GM19438 (cell line): Measurements from ENCODE around the gene FBN1.

ENCODE experiments used
- ATAC-seq: cut with Tn5 transposase; IDR thresholded peaks from one replicate; pipeline ENCODE4 v1.9.1; 2021; ENCODE audit warnings: low read depth; ENCODE audit not compliant: unreplicated experiment

The FBN1 gene

DNA sequence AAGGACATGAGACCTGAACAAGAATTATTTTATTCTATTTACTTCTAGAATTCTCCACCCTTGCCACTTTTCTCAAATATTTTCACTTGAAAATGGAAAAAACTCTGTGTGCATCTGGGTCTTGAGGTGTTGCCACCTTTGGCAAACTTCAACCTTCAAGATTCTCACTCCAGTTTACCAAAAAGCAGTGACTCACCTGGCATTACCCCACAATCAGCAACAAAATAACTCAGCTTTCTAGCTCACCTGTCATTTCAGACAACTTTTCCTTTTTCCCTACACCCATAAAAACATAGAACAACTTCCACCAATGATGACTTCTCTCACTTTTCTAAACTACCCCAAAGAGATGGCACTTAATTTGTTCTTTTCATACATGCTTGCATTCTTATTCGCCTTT is 198.5 kb downstream of the FBN1 start:
- no peak for ATAC-seq

DNA sequence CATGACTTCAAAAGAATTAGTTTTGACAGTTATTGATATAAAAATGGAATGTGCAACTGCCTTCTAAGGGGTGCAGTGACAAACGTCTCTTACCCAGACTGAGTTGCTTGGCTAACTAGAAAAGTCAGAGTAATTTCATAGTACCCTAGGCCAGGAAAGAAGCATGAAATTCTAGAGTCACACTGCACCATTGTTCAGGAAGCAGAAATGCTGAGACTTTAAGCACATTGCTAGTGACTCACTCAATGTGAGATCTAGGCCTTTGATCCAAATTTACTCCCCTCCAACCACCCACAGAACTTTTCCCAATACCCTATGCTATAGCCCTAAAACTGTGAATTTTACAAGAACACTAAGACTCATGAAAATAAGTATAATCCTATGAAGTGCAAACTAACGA is 203.5 kb downstream of the FBN1 start:
- ATAC-seq: no peak

DNA sequence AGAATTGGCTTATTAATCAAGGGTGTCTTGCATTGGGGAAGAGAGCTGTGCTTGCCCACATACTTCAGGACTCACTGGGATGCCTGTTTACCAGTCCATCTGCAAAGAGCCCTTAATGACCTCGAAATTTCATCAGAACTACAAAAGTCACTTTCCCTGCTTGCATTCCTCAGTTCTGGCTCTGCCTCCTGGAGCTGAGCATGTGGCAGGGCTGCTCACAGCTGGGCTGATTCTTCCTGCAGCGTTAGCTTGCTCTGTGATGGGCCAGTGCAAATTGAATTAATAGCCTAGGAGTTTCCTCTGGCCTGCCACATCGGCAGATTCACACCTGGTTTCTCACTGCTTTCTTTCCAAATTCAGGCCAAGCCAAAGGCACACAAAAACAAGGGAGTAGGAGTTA is 205.4 kb downstream of the FBN1 start:
- ATAC-seq: no peak

DNA sequence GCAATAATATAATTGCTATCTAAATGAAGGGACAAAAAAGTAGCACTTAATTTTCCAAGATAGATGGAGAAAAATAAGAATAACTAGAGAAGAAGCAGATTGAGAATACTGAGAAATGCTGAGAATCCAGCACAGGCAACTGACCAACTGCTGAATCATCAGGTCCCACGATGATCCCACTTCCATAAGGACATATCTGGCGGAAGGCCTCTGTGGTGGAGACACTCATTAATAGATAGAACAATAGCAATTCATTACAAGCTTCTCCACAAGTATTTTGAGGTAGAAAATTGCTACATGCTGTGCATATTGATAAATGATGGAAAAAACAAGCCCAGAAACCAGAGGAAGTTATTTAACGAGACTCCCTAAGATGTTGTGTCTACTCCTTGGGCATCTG is 208.3 kb downstream of the FBN1 start:
- no peak for ATAC-seq

DNA sequence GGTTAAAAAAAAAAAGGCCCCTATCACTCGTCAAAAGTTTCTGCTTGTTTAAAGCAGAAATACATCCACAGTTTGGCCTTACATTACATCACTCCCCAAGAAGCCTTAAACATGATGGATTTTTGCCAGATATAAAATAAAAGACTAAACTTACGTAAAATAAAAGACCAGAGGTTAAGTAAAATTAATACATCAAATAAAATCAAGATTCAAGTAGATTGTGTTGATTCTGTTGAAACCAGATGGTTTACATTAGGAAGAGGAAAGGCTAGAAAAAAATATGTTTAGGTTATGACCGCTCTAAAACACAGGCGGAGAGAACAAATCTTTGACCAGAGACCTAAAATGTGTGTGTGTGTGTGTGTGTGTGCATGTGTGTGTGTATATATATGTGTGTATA is 210.2 kb downstream of the FBN1 start:
- no peak for ATAC-seq

DNA sequence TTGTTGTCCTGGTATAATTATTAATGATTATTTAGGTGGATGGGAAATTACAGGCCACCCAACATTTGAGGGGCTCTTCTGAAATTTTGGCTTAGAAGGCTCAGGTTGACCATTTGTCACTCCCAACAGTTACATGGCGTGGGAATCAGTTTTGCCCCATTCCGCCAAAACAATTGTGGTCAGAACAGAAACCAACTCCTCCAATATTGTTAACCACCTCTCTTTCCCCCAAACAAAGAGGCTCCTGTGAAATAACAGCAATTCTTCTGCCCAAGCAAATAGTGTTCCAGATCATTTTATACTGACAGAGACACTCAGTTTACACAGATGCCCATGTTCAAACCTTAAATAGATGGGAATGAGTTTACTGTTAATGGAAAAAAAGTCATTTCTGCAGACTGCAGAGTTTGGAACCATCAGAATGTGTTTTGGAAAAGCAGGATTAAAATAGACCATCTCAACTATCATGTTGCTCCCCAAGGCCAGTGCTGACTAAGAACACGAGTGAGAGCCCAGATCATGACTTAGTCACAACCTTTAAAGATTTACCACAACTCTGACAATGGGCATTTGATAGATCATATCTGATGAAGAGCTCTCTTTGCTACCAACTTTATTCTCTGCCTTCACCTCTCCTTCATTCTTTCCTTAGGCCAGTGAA is 212.2 kb downstream of the FBN1 start:
- no peak for ATAC-seq

DNA sequence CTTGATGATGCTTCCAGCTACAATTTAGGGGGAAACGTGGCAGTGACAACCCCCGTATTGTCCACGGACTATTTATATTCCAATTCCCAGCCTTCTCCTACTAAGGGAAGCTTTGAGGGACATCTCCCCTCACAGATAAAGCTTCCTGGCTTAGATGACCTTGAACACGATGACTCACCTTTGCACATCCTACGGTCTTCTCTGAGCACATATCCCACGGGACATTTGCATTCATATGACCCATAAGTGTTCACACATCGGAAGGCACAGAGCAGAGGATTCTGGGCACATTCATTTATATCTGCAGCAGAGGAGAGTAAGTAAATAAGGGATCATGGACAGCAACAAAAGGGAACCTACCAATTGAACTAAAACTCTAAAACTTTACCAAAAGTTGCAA is 212.8 kb downstream of the FBN1 start:
- no peak for ATAC-seq

DNA sequence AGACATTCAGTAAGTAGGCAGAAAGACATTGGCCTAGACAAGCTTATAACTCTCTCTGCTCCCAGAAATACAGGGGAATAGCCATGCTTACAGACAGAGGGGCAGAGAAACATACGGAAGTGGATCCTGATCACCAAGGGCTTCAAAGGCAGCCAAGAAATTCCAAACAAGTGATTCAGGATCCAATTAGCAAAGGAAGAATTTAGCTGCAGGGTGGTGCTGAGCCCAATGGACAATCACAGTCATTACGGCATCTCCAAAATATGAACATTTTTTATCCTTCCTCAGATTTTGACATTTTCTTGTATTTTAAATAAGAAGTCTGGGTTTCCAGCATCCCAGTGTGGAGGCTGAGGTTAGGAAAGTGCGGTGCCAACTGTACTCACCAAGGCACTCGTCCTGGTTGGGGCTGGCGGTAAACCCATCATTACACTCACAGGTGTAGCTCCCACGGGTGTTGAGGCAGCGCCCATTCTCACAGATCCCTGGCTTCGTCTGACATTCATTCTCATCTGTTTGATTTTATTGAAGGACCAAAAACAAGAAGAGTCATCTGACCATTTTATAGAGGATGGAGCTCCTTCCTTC is 217.5 kb downstream of the FBN1 start:
- no peak for ATAC-seq

DNA sequence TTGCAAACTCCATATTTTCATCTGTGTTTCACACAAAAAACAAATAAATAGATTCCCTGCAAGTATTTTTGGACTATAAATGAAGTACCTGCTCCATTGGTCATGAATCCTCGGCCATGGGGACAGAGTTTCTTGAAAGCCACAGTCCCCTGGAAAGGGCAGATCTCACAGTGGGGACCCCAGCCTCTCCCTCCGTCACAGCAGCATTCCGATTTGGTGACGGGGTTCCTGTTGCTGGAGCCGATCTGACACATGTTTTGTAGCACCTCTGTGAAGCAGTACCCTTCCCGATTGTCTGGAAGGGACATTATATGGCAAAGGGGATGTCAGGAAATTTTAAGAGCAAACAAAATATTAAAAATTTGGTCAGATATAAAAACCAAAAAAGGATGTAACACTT is 218.0 kb downstream of the FBN1 start:
- ATAC-seq: no peak

DNA sequence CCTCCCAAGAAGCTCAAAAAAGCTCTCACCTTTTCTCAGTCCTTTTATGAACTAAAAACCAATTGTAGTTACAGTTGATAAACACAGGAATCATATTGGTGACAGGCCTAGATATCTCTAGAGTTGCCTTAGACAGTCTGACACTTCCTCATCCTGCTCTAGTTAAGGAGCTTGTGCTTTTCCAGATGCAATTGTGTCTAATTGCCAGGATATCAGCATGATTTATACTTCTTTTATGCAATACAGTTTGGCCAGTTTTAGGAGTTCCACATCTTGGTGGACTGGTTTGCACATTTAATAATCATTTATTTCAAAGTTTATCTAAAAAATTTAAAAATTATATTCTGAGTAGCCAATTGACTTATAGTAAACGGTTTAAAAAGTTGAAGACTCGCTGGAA is 218.6 kb downstream of the FBN1 start:
- no peak for ATAC-seq

DNA sequence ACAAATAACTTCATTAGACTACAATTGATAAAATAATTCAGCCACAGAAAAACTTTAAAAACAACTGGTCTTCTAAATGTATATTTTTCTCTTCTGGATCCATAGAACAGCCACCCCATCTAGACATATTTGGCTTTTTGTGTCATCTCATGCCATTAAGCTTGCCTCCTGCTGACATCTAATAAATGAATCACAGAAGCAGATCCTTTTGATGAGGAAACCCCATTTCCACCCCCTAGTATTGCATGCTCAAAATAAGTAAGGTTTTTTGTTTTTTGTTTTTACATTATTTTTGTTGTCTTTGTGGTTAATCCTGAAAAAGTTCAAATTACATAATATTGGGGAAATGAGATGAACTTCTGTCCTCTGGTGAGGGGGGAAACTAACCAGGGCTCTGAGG is 219.5 kb downstream of the FBN1 start:
- no peak for ATAC-seq

DNA sequence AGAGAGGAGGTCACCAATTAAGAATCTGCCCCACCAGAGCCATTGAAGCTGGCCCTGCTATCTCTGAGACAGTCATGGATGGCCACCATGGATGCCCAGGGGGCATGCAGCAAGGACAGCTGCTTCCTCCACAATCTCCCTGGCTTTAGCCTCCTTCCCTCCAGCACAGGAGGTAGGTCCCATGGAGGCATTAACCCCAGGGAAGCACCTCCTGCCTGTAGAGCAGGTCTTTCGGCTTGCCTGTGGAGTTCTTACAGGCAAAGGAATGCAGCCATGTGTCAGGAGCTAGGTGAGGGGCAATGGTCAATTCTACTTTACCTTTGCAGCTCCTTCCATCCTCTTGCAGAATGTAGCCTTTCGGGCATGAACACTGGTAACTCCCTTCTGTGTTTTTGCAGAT is 220.5 kb downstream of the FBN1 start:
- no peak for ATAC-seq

DNA sequence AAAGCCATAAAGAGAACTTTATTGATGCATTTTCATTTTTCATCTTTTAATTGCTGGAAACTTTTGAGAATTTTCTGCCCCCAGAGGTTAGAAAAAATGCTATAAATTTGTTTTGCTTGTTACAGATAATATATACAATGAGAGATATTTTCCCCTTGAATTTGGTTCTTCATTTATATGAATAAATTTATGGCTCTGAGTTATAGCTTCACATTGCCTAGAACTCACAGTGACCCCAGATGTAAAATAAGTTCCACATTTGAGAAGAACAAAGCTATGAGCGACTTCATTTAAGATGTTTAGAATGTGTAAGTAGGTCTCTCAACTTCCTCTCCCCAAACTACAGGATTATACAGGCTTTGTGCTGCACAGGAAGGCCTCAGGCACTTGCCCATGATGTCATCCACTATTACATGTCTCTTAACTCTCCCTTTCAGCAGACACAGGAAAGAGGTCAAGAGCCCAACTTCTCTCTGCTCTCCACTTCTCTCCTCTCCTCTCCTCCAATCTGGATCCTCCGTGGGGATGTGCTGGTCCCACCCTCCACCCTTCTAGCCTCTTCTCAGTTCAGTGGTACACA is 221.5 kb downstream of the FBN1 start:
- ATAC-seq: no peak

DNA sequence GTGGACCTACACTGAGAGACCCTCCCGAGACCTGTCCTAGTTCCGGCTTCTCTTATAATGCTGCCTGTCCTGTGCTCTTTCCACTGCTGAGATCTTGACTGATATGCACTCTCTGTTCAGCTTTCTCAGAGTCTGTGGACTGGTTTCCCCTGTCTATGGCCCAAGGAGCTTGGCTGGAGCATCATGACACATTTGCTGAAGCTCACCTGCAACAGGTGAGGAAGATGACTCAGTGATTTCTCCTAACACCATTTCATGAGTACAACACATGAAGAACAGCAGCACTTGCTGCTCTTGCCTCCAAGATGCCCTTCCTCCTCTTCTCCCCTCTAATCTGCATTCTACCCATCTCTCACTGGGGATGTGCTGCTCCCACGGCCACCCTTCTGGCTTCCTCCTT is 222.2 kb downstream of the FBN1 start:
- ATAC-seq: no peak

DNA sequence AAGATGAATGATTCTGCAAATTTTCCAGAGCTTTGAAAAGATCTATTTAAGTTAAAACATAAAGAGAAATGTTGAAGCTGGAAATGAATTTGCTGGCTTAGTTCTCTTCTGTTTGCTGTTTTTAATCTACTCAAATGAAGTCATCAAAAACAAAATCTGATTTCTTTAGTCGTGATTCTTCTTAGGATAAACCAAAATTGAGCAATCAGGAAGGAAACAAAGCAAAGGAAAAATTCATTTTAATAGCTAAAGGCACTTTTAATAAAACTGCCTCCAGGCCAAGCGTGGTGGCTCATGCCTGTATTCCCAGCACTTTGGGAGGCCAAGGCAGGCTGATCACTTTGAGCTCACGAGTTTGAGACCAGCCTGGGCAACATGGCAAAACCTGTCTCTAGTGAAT is 223.1 kb downstream of the FBN1 start:
- ATAC-seq: no peak

DNA sequence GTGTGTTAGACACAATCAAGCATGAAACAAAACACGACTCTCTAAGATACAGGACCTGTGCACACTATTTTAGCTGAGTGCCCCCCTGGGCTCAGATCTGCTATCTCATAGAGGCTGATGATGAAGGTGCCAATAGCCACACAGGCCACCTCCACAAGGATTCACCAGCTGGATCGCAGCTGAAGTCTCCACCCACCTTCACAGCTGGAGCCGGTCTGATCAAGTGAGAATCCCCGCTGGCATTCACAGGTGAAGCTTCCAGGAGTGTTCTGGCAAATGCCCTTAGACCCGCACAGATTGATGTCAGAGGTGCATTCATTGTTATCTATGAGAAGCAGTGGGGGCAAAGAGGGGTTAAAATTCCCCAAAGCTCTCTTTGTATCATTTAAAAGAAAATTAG is 224.1 kb downstream of the FBN1 start:
- ATAC-seq: no peak

DNA sequence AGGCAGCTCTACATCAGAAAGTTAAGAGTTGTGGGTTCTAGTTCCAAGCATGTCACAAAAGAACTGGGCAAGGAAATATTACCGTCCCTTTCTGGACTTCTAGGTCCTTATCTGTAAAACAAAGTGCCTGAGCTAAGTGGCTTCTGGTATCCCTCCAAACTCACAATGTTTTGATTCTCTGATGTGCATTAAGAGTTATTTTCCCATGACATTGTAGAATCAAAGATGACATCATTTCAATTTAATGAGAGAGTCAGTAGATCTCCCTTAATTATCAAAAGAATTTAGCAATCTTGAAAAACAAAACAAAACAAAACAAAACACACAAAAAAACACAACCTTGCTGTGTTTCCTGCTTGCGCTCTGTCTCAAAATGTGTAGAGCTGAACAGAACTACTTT is 225.6 kb downstream of the FBN1 start:
- ATAC-seq: no peak

DNA sequence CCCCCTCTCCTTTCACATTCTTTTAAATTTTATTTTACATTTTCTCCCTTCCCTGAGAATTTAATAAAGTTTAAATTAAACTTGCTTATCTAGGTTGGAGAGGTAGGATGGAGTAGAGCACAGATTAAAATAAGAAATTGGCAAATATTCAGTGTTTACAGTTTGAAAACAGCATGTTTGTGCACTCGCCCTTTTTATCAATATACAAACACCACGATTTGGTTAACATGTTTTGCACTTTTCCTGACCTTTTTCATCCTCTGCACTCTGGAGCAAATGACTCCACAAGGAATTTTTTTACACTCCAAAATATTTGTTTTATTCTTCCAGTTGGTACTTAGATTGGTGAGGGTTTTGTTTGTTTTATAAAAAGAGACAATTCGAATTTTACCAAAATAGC is 227.2 kb downstream of the FBN1 start:
- ATAC-seq: no peak

DNA sequence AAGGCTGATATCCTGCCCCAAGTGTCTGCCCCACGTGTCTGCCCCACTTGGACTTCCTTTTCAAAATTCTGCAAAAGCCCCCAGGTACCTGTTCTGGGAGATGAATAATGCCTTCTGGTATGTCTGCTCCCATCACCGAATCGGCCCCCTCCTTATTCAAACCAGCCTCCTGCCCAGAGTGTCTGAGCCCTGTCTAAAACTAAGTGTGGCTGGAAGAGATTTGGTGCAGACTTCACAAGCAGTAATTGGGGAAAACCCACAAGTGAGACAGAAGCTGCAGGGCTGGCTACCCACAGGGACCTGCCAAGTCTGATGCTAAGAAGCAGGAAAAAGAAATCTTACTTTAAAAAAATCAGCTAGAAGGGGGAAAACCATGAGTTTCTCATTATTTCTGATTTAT is 229.2 kb downstream of the FBN1 start:
- no peak for ATAC-seq

DNA sequence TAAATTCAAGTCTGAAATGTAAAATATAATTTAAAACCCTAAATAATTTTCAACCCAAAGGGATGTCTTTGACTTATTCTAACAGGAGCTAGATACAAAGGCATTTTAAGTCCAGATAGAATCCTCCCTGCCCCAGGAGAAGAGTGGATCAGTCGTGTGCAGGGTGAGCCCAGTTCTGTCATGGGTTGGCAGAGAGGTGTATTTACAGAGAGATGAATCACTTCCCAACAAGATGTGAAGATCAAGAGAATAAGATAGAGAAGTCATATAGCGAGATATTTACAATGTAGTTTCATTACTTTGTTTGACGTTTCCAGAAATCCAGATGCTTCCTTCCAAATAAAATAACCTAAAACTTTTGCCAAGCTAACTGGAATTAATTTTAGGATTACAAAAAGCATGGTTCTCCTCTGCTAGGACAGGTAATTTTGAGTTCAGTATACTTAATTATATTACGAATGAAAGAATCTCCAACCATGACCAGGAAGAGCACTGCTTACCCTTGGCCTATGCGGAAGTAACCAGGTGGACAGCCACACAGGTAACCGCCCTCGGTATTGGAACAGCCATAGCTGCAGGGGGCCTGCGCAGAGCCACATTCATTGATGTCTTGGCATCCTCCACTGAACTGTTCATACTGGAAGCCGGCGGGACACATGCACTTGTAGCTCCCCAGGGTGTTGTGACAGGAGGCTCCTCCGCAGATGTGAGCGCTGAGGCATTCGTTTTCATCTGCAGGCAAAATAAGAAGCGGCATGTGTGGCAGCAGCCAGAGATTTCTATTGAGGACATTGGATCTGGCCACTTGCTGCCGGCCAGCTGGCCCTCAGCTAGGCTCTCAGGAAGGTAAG is 230.2 kb downstream of the FBN1 start:
- ATAC-seq: no peak

DNA sequence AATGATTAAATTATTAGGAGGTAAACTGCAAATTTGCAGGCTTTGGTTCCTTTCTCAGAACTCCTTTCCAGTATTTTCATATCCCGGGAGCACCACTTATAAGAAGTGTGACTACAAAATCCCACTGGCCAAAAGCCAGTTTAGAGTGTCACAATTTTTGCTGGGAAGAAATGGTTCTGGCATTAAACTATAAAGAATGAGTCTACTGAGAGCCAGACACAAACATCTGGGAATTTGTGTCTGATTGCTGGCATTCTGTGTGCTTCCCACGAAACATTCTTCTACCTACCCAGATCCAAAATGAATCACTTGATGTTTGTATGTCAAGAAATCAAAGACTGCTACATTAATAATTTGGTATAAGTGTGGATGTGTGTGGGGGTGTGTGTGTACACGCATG is 231.5 kb downstream of the FBN1 start:
- no peak for ATAC-seq

DNA sequence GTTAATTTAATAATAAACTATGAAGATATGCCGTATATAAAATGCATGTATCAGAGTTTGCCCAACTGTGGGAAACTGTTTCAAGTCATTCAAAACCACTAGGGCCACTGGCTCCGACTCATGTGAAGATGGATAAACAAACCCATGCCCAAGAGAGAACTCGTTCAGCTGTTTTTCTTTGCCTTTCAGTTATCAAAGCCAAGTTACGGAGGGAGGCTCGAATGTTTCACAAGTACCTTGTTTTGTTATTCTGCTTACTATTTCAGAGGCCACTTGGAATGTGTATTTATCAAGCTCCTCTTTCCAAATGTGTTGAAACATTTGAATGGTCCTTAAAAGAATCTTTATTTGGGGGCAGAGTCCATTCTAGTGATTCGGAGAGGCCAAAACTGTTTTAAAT is 232.2 kb downstream of the FBN1 start:
- no peak for ATAC-seq
